GM12878 (cell line): ENCODE measurements around the gene CNN2. TPM values are rescaled to one million over a fixed set of nuclear protein-coding genes. Genes with fewer than 3 reads are reported as not detected.

Experiments used
- ATAC-seq: fragments of 200-7000 bp; cut with Tn5 transposase; 3 replicates; pipeline ENCODE4 v1.9.1; 2020; ENCODE audit warnings: mild to moderate bottlenecking, moderate library complexity
- BruUV-seq: library from RNA; stranded (reverse); fragments of 400-500 nt; replicated peaks from 2 replicates; lab custom pipeline; 2021; lab: Mats Ljungman, UMichigan
- CTCF ChIA-PET: fragments of 300-600 bp; sonication (Branson Sonifier 250); formaldehyde crosslinking; extraction: SDS; loops from one replicate; lab custom pipeline; 2021; ENCODE audit warnings: inconsistent platforms; lab: Yijun Ruan, JAX
- POLR2A ChIA-PET: fragments of 350-600 bp; formaldehyde crosslinking; extraction: SDS; loops from one replicate; lab custom pipeline; 2021; ENCODE audit warnings: inconsistent platforms; lab: Charles Lee
- RAD21 ChIA-PET: fragments of 300-600 bp; sonication (Branson Sonifier 250); formaldehyde crosslinking; loops from one replicate; lab custom pipeline; 2023; ENCODE audit warnings: antibody characterized with exemption; ENCODE audit not compliant: unreplicated experiment; lab: Charles Lee
- SMC1A ChIA-PET: fragments of 300-600 bp; sonication (Branson Sonifier 250); formaldehyde crosslinking; loops from one replicate; lab custom pipeline; 2023; ENCODE audit not compliant: unreplicated experiment, uncharacterized antibody; lab: Charles Lee
- DNase-seq: peaks from one replicate; pipeline ENCODE4 v3.0.0-alpha.2; 2011; ENCODE audit warnings: low read depth, low spot score
- FAIRE-seq: peaks from 3 replicates; lab custom pipeline; 2011; peaks lifted over from hg19 to GRCh38; lab: Jason Lieb, UNC
- H2AFZ ChIP-seq: 2 replicates; pipeline ENCODE4 v1.6.0; 2011; ENCODE audit warnings: low read depth, low read length, control low read depth; ENCODE audit not compliant: control insufficient read depth
- H3K27ac ChIP-seq: 2 replicates; pipeline ENCODE4 v1.5.1; 2011; ENCODE audit warnings: control low read depth; ENCODE audit not compliant: control insufficient read depth, insufficient read depth
- H3K27me3 ChIP-seq, 2 experiments: replicated peaks in 1 of 2; 2 replicates each; pipeline versions ENCODE4 v1.6.0 to v1.6.1; 2011; ENCODE audit warnings: low read length in 1 of 2; ENCODE audit not compliant: control insufficient read depth in 2 of 2, insufficient read depth in 2 of 2
- H3K36me3 ChIP-seq, 2 experiments: 2 replicates each; pipeline ENCODE4 v1.5.1; 2011; ENCODE audit warnings: low read length in 1 of 2; ENCODE audit not compliant: control insufficient read depth in 2 of 2, insufficient read depth in 2 of 2
- H3K4me1 ChIP-seq: 2 replicates; pipeline ENCODE4 v1.6.1; 2011; ENCODE audit warnings: mild to moderate bottlenecking, low read length, moderate library complexity, mixed read lengths; ENCODE audit not compliant: control insufficient read depth, insufficient read depth
- H3K4me2 ChIP-seq: 2 replicates; pipeline ENCODE4 v1.6.0; 2011; ENCODE audit warnings: control low read depth; ENCODE audit not compliant: control insufficient read depth, insufficient read depth
- H3K4me3 ChIP-seq: fragments of 200-600 bp; sonication (generic); 2 replicates; pipeline ENCODE4 v1.5.1; 2016
- H3K79me2 ChIP-seq: 2 replicates; pipeline ENCODE4 v1.6.0; 2011; ENCODE audit warnings: low read length; ENCODE audit not compliant: control insufficient read depth, insufficient read depth
- H3K9ac ChIP-seq: 2 replicates; pipeline ENCODE4 v1.8.0; 2011; ENCODE audit warnings: low read length, control low read depth, mixed read lengths; ENCODE audit not compliant: control insufficient read depth, insufficient read depth
- H3K9me3 ChIP-seq: replicated peaks from 3 replicates; pipeline ENCODE4 v1.5.1; 2011; ENCODE audit warnings: mild to moderate bottlenecking, low read length; ENCODE audit not compliant: control insufficient read depth, insufficient read depth
- H4K20me1 ChIP-seq: 2 replicates; pipeline ENCODE4 v1.6.0; 2011; ENCODE audit not compliant: control insufficient read depth, insufficient read depth
- CBX5 ChIP-seq: sonication (generic); IDR thresholded peaks from 2 replicates; pipeline ENCODE4 v1.6.1; 2016; ENCODE audit warnings: low read depth, moderate library complexity, mild to moderate bottlenecking, inconsistent platforms
- DPF2 ChIP-seq: fragments of 450-650 bp; IDR thresholded peaks from 2 replicates; pipeline ENCODE4 v1.6.1; 2017; ENCODE audit warnings: mild to moderate bottlenecking
- JUND ChIP-seq: IDR thresholded peaks from 2 replicates; pipeline ENCODE4 v1.6.1; 2012; ENCODE audit warnings: low read depth, mild to moderate bottlenecking, low read length, improper control_type of control experiment, moderate library complexity
- NFXL1 ChIP-seq: fragments of 450-650 bp; IDR thresholded peaks from 2 replicates; pipeline ENCODE4 v1.6.1; 2017; ENCODE audit warnings: antibody characterized with exemption, mild to moderate bottlenecking, borderline replicate concordance
- RUNX3 ChIP-seq: IDR thresholded peaks from 2 replicates; pipeline ENCODE4 v1.6.1; 2012; ENCODE audit warnings: low read length, inconsistent platforms
- TCF12 ChIP-seq: IDR thresholded peaks from 2 replicates; pipeline ENCODE4 v1.6.1; 2011; ENCODE audit warnings: low read depth, mild to moderate bottlenecking, low read length
- WGBS: methylation state at CpG from one replicate; pipeline ENCODE4 v1.1.6; 2016; ENCODE audit warnings: low lambda C conversion rate; ENCODE audit not compliant: insufficient replicate concordance, insufficient coverage; ENCODE audit errors: missing lambda C conversion rate; 5-methylcytosine and 5-hydroxymethylcytosine counted together
- in situ Hi-C: fragments of 300-500 bp; cut with MboI; formaldehyde crosslinking; loops from 9 replicates; pipeline ENCODE4 v1.14.3; 2018; ENCODE audit warnings: mixed read lengths
- intact Hi-C: fragments of 100-400 bp; cut with micrococcal nuclease; formaldehyde crosslinking; loops from one replicate; pipeline ENCODE4 v1.14.2; 2022; ENCODE audit not compliant: unreplicated experiment
- polyA plus RNA-seq, 11 experiments: library from polyadenylated mRNA; depleted of rRNA in 4 of 11; unstranded in 6 of 11; stranded (reverse) in 5 of 11; fragments of >200 nt; fragmentation: Nextera tagmentation in 4 of 11; fragmentation: Illumina TruSeq in 1 of 11; extraction: Ambion mirVana in 4 of 11; extraction: Trizol in 1 of 11; gene quantifications; 1 replicate in 1 of 11; 2 replicates in 10 of 11; pipeline versions ENCODE4 v1.2.1 to v1.2.3, GENCODE V29; 2011 to 2016; ENCODE audit warnings: inconsistent platforms in 2 of 11, missing spikeins in 2 of 11, low read depth in 1 of 11
- total RNA-seq, 4 experiments: library from RNA; depleted of rRNA in 3 of 4; stranded (reverse); fragments of >200 nt in 3 of 4; fragmentation: Illumina TruSeq in 1 of 4; extraction: Trizol in 1 of 4; gene quantifications; 2 replicates each; pipeline versions ENCODE4 v1.2.1 to v1.2.3, GENCODE V29; 2013 to 2021
- TF ChIP-seq, protein P1 (sequence below): fragments of 450-650 bp; IDR thresholded peaks from 2 replicates; pipeline ENCODE4 v1.6.1; 2017; ENCODE audit warnings: low read depth, mild to moderate bottlenecking, moderate library complexity
- TF ChIP-seq, protein P2 (sequence below): fragments of 450-650 bp; IDR thresholded peaks from 2 replicates; pipeline ENCODE4 v1.6.1; 2018; ENCODE audit warnings: borderline replicate concordance, mild to moderate bottlenecking; ENCODE audit not compliant: partially characterized antibody

CNN2 gene
- total and polyA plus RNA-seq, 10 of the 15 experiments (the other 5 are each of a cell fraction or from before 2014, with no cell fraction given): 34.7 to 311 (median 172) TPM

DNA sequence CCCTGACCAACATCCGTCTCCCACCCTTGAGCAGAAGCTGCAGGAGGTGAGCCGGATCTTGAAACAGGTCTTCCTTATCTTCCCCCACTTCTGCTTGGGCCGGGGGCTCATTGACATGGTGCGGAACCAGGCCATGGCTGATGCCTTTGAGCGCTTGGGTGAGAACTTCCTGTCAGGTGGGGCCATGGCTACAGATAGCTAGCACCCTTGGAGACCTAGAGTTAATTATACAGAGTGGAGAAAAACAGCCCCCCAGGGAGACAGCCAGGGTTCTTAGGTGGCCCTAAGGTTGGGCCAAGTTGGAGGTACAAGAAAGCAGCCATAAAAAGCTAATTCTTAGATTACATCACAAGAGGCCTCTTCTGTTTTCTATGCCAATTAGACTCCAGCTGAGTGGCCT is 31.7 kb downstream of the CNN2 start:
- Histone ChIP-seq H3K79me2 (no peaks in the 10 kb centered on the region), H3K27me3 (no peaks in the 10 kb centered on the region), H3K9ac (no peak overlapping the region), H3K36me3 (no peaks in the 10 kb centered on the region; a peak in 1 of 4 replicates), H3K27ac (no peak overlapping the region), H3K4me3 (no peak overlapping the region), H3K9me3 (no peaks in the 10 kb centered on the region), H2AFZ (no peak overlapping the region), H3K4me2 (no peak overlapping the region), H4K20me1 (no peaks in the 10 kb centered on the region), H3K4me1 (no peaks in the 10 kb centered on the region)
- WGBS: 68% methylated on average over 5 of the region's 5 CpGs
- in situ Hi-C loops: no loop called here
- no peak for FAIRE-seq
- intact Hi-C loops: loop anchor here (5.0 kb wide), 1 partner anchor 134 kb away; no protein-coding TSS in a partner anchor
- CTCF ChIA-PET: interaction anchor here (0.6 to 2.9 kb wide), 9 partner anchors 10 to 182 kb away, joined by 3 to 14 read pairs (median 6); partner anchors contain the start of genes ABCA7 and ARHGAP45
- POLR2A ChIA-PET: no interaction called here
- SMC1A ChIA-PET: interaction anchor here (0.8 to 1.4 kb wide), 3 partner anchors 10 to 45 kb away, joined by 3 to 7 read pairs (median 4); no protein-coding TSS in a partner anchor
- no peak for DNase-seq
- no peak for TF ChIP-seq JUND
- no TSS peak for BruUV-seq
- ATAC-seq: no peak
- RAD21 ChIA-PET: interaction anchor here (1.0 to 2.2 kb wide), 3 partner anchors 9 to 134 kb away, joined by 4 to 9 read pairs (median 5); partner anchors contain the start of gene ARHGAP45

DNA sequence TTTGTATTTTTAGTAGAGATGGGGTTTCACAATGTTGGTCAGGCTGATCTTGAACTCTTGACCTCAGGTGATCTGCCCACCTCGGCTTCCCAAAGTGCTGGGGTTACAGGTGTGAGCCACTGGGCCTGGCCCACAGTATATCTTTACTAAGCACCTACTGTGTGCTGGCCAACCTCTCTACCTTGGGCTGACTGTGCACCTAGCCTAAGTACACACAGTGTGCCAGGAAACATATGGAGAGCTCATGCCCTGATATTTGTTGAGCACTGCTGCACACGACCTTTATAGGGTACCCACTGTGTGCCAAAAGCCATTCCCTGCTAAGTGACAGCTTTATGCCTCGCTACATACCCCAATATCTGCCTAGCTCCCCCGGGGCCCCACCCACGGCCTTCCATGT is 34.3 kb downstream of the CNN2 start:
- intact Hi-C loops (no loop called here), in situ Hi-C loops (no loop called here)
- Histone ChIP-seq H3K9me3 (no peaks in the 10 kb centered on the region), H3K4me2 (no peak overlapping the region), H3K79me2 (no peaks in the 10 kb centered on the region), H3K27me3 (no peaks in the 10 kb centered on the region), H2AFZ (no peak overlapping the region), H3K36me3 (no peaks in the 10 kb centered on the region; a peak in 1 of 4 replicates), H4K20me1 (no peaks in the 10 kb centered on the region), H3K4me1 (peaks cover 10% of the 10 kb centered on the region; the same call in 1 of the 2 replicates), H3K9ac (no peak overlapping the region), H3K27ac (no peak overlapping the region), H3K4me3 (no peak overlapping the region)
- ATAC-seq (no peak), DNase-seq (no peak), FAIRE-seq (no peak)
- TF ChIP-seq TCF12 (no peak), RUNX3 (no peak), NFXL1 (no peak), CBX5 (no peak), DPF2 (peak; percentile 45; the same call in 1 of the 2 replicates)
- TF ChIP-seq, protein P1, sequence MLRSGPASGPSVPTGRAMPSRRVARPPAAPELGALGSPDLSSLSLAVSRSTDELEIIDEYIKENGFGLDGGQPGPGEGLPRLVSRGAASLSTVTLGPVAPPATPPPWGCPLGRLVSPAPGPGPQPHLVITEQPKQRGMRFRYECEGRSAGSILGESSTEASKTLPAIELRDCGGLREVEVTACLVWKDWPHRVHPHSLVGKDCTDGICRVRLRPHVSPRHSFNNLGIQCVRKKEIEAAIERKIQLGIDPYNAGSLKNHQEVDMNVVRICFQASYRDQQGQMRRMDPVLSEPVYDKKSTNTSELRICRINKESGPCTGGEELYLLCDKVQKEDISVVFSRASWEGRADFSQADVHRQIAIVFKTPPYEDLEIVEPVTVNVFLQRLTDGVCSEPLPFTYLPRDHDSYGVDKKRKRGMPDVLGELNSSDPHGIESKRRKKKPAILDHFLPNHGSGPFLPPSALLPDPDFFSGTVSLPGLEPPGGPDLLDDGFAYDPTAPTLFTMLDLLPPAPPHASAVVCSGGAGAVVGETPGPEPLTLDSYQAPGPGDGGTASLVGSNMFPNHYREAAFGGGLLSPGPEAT: no peak
- TF ChIP-seq, protein P2, sequence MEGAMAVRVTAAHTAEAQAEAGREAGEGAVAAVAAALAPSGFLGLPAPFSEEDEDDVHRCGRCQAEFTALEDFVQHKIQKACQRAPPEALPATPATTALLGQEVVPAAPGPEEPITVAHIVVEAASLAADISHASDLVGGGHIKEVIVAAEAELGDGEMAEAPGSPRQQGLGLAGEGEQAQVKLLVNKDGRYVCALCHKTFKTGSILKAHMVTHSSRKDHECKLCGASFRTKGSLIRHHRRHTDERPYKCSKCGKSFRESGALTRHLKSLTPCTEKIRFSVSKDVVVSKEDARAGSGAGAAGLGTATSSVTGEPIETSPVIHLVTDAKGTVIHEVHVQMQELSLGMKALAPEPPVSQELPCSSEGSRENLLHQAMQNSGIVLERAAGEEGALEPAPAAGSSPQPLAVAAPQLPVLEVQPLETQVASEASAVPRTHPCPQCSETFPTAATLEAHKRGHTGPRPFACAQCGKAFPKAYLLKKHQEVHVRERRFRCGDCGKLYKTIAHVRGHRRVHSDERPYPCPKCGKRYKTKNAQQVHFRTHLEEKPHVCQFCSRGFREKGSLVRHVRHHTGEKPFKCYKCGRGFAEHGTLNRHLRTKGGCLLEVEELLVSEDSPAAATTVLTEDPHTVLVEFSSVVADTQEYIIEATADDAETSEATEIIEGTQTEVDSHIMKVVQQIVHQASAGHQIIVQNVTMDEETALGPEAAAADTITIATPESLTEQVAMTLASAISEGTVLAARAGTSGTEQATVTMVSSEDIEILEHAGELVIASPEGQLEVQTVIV: no peak
- BruUV-seq: no TSS peak
- RAD21 ChIA-PET: no interaction called here
- CTCF ChIA-PET: no interaction called here
- SMC1A ChIA-PET: no interaction called here
- POLR2A ChIA-PET: interaction anchor here (0.7 to 0.9 kb wide), 4 partner anchors 17 to 270 kb away, joined by 3 to 7 read pairs (median 4); no protein-coding TSS in a partner anchor
- WGBS: 50% methylated on average over 5 of the region's 5 CpGs
